HG02970 (cell line): ENCODE measurements around the gene METAP1D.

ENCODE experiments used
- ATAC-seq: cut with Tn5 transposase; IDR thresholded peaks from one replicate; pipeline ENCODE4 v1.9.1; 2021; ENCODE audit warnings: mild to moderate bottlenecking, moderate library complexity, moderate number of reproducible peaks; ENCODE audit not compliant: unreplicated experiment, low FRiP score

Gene METAP1D

GRCh38 chr2:172119089-172119488 is 119.3 kb downstream of the METAP1D start:
- ATAC-seq, result no peak

- ATAC-seq, result no peak
These were observed 120.4 kb downstream of the METAP1D start for GRCh38 chr2:172120118-172120517.

DNA sequence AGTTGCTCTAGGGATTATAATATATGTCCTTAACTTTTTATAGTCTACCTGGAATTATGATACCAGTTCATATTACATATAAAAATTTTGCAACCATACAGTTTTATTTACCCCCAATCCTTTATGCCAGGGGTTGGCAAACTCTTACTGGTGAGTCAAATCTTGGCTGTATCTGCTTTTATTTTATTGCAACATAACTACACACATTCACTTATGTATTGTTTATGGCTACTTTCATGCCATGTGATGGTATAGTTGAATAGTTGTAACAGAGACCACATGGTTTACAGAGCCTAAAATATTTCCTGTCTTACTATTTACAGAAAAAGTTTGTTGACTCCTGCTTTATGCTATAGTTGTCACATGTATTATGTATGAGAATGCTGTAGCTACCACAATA is 128.7 kb downstream of the METAP1D start:
- no peak for ATAC-seq

DNA sequence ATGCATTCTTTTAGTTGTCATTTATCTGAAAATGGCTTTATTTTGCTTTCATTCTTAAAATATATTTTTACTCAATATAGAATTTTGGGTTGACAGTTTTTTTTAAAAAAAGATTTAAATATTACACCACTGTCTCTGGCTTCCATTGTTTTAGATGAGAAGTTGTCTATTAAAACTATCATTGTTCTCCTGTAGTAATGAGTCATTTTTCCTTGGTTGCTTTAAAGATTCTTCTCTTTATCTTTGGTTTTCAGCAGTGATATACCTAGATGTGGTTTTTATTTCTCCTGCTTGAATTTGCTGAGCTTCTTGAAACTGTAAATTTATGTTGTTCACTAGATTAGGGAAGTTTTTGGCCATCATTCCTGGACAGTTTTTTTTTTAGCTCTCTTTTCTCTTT is 129.7 kb downstream of the METAP1D start:
- no peak for ATAC-seq
